H1 (cell line): Measurements from ENCODE around the gene SLC12A8. TPM values are rescaled to one million over a fixed set of nuclear protein-coding genes. Genes with fewer than 3 reads are reported as not detected.

Experiments
- CHD7 ChIP-seq: fragments of 300-600 bp; sonication (generic); IDR thresholded peaks from 2 replicates; pipeline ENCODE4 v1.7.1; 2012; ENCODE audit warnings: low read length, moderate library complexity, mild to moderate bottlenecking, inconsistent platforms; ENCODE audit not compliant: insufficient replicate concordance
- CREB1 ChIP-seq: IDR thresholded peaks from 2 replicates; pipeline ENCODE4 v1.6.1; 2012; ENCODE audit warnings: inconsistent platforms
- POLR2A ChIP-seq, 2 experiments: IDR thresholded peaks; 1 replicate in 1 of 2; 2 replicates in 1 of 2; pipeline ENCODE4 v1.6.1; 2011; ENCODE audit warnings: low read depth in 2 of 2, low read length in 2 of 2, mild to moderate bottlenecking in 2 of 2; ENCODE audit errors: control extremely low read depth in 1 of 2
- polyA plus RNA-seq, 7 experiments: library from polyadenylated mRNA; depleted of rRNA in 3 of 7; stranded (reverse) in 5 of 7; unstranded in 2 of 7; fragments of >200 nt in 5 of 7; fragments of 200-250 nt in 2 of 7; gene quantifications; 1 replicate in 5 of 7; 2 replicates in 1 of 7; 4 replicates in 1 of 7; pipeline versions ENCODE4 v1.2.1 to v1.2.3, GENCODE V29; 2011 to 2013; ENCODE audit warnings: missing spikeins in 2 of 7, mixed read lengths in 2 of 7
- total RNA-seq: library from RNA; stranded (reverse); fragmentation: NEBNext Ultra II Directional; extraction: Animal tissue kit (Norgen Biotek cat#: 25700); gene quantifications from 2 replicates; pipeline ENCODE4 v1.2.1, GENCODE V29; 2021

SLC12A8 gene
- total and polyA plus RNA-seq, 2 of the 8 experiments (the other 6 are each of a cell fraction or from before 2014, with no cell fraction given) = 13.7 to 14.4 TPM

DNA sequence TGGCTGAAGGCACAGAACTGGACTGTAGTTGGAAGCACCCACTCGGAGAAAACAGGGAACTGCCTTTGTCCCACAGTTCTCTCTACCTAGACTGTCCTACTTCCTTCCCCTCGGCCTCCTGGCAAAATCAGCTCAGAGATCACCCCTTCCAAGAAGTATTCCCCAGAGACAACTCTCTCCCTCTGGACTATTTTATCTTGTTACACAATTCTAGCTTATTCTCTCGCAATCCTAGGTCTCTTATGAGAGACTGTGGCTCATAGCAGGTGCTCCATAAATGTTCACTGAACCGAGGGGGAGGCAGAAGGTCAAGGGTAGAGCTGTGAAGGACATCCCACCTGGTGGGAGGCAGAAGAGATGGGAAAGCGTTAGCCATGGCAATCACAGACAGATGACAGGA is 167.4 kb downstream of the SLC12A8 start (continued):
- TF ChIP-seq CHD7 (no peak), POLR2A (IDR thresholded peaks at IDR 0.05; ENCODE audit: control extremely low read depth in 1 of 2, low read depth in 2 of 2, low read length in 2 of 2) (no peak), CREB1 (no peak)
